K562 (cell line): ENCODE data around the gene C18orf32. TPM values are rescaled to one million over a fixed set of nuclear protein-coding genes. Genes with fewer than 3 reads are reported as not detected.

ENCODE experiments used
- FOXA1 ChIP-seq: fragments of 450-650 bp; IDR thresholded peaks from 2 replicates; pipeline ENCODE4 v1.6.1; 2016; ENCODE audit warnings: mild to moderate bottlenecking, borderline replicate concordance
- FUS ChIP-seq: fragments of 200-400 bp; formaldehyde crosslinking; optimal IDR thresholded peaks from 2 replicates; pipeline ENCODE3; 2017; ENCODE audit warnings: low read depth, low read length
- GATA2 ChIP-seq: sonication (generic); formaldehyde crosslinking; IDR thresholded peaks from 2 replicates; pipeline ENCODE4 v1.4.0; 2020; ENCODE audit warnings: mild to moderate bottlenecking, missing genetic modification reagents
- KLF16 ChIP-seq: IDR thresholded peaks from 2 replicates; pipeline ENCODE4 v1.6.1; 2016; ENCODE audit warnings: antibody characterized with exemption
- MECOM ChIP-seq: fragments of 250-450 bp; sonication (Bioruptor Pico); IDR thresholded peaks from 2 replicates; pipeline ENCODE4 v1.8.0; 2022; ENCODE audit warnings: inconsistent platforms
- MTF1 ChIP-seq: fragments of 250-450 bp; sonication (Bioruptor Pico); IDR thresholded peaks from 2 replicates; pipeline ENCODE4 v1.9.0; 2021; ENCODE audit warnings: moderate library complexity, mild to moderate bottlenecking, inconsistent platforms, borderline replicate concordance
- PHF8 ChIP-seq: fragments of 200-600 bp; sonication (generic); IDR thresholded peaks from 2 replicates; pipeline ENCODE4 v1.6.1; 2012; ENCODE audit warnings: mixed run types, mild to moderate bottlenecking, inconsistent platforms, low read length, moderate library complexity, borderline replicate concordance
- POLR2H ChIP-seq: IDR thresholded peaks from 2 replicates; pipeline ENCODE4 v1.6.1; 2016; ENCODE audit warnings: missing genetic modification characterization, low read depth, mild to moderate bottlenecking, control low read depth, missing compliant biosample characterization, moderate library complexity
- RB1 ChIP-seq: fragments of 450-650 bp; IDR thresholded peaks from 2 replicates; pipeline ENCODE4 v1.6.1; 2017; ENCODE audit warnings: low read depth, mild to moderate bottlenecking
- SMAD4 ChIP-seq: fragments of 250-450 bp; sonication (Bioruptor Pico); conservative IDR thresholded peaks from 2 replicates; pipeline ENCODE4 v1.8.0; 2021; ENCODE audit warnings: inconsistent platforms, mild to moderate bottlenecking, moderate library complexity
- TEAD4 ChIP-seq, 2 experiments: sonication (generic) in 1 of 2; formaldehyde crosslinking in 1 of 2; IDR thresholded peaks; 2 replicates each; pipeline versions ENCODE4 v1.6.1 to v1.8.0; 2012 to 2022; ENCODE audit warnings: borderline replicate concordance in 1 of 2, inconsistent platforms in 1 of 2, low read length in 1 of 2, mild to moderate bottlenecking in 1 of 2, missing genetic modification reagents in 1 of 2
- TRIM24 ChIP-seq, 2 experiments: fragments of 450-650 bp; IDR thresholded peaks; 2 replicates each; pipeline ENCODE4 v1.6.1; 2016
- ZNF507 ChIP-seq: conservative IDR thresholded peaks from 2 replicates; pipeline ENCODE4 v1.6.1; 2017; ENCODE audit warnings: missing genetic modification characterization, missing compliant biosample characterization
- ZNF584 ChIP-seq: fragments of 200-800 bp; sonication (Bioruptor generic); IDR thresholded peaks from 2 replicates; pipeline ENCODE4 v1.6.1; 2016; ENCODE audit warnings: low read depth, mild to moderate bottlenecking, missing genetic modification characterization, missing compliant biosample characterization
- ZNF696 ChIP-seq: fragments of 250-450 bp; sonication (Bioruptor Pico); conservative IDR thresholded peaks from 2 replicates; pipeline ENCODE4 v1.4.0; 2020; ENCODE audit warnings: mild to moderate bottlenecking, moderate library complexity
- ZZZ3 ChIP-seq: fragments of 450-650 bp; IDR thresholded peaks from 2 replicates; pipeline ENCODE4 v1.6.1; 2016; ENCODE audit warnings: antibody characterized with exemption, mild to moderate bottlenecking, moderate library complexity
- polyA plus RNA-seq, 8 experiments: library from polyadenylated mRNA; depleted of rRNA in 4 of 8; stranded (reverse) in 5 of 8; unstranded in 3 of 8; fragments of >200 nt; fragmentation: Nextera tagmentation in 2 of 8; fragmentation: Illumina TruSeq in 1 of 8; extraction: Ambion mirVana in 2 of 8; extraction: Trizol in 1 of 8; gene quantifications; 2 replicates each; pipeline versions ENCODE4 v1.2.1 to v1.2.3, GENCODE V29; 2011 to 2014; ENCODE audit warnings: inconsistent platforms in 1 of 8, missing spikeins in 1 of 8
- total RNA-seq, 7 experiments: library from RNA; depleted of rRNA in 6 of 7; stranded (reverse); fragments of >200 nt in 6 of 7; fragmentation: Illumina TruSeq in 2 of 7; extraction: Trizol in 2 of 7; gene quantifications; 2 replicates each; pipeline versions ENCODE4 v1.2.1 to v1.2.3, GENCODE V29; 2011 to 2021; ENCODE audit warnings: low replicate concordance in 1 of 7
- TF ChIP-seq, protein P1 (sequence below): sonication (generic); formaldehyde crosslinking; IDR thresholded peaks from 2 replicates; pipeline ENCODE4 v1.8.1; 2023; ENCODE audit warnings: missing genetic modification reagents, mild to moderate bottlenecking, borderline replicate concordance
- TF ChIP-seq, protein P2 (sequence below), 3 experiments: IDR thresholded peaks in 2 of 3; conservative IDR thresholded peaks in 1 of 3; 2 replicates each; pipeline ENCODE4 v1.5.1; 2011 to 2012; ENCODE audit warnings: low read length in 3 of 3, mild to moderate bottlenecking in 3 of 3, control low read depth in 2 of 3, improper control_type of control experiment in 1 of 3, inconsistent platforms in 1 of 3, low read depth in 1 of 3, mixed read lengths in 1 of 3, moderate library complexity in 1 of 3; ENCODE audit not compliant: insufficient read depth in 2 of 3
- TF ChIP-seq, protein P3 (sequence below): fragments of 150-350 bp; conservative IDR thresholded peaks from 2 replicates; pipeline ENCODE4 v1.6.1; 2014; ENCODE audit warnings: low read length

The C18orf32 gene
- total and polyA plus RNA-seq, 9 of the 15 experiments (the other 6 are each of a cell fraction or from before 2014, with no cell fraction given) = 8.5 to 35.0 (median 20.4) TPM

DNA sequence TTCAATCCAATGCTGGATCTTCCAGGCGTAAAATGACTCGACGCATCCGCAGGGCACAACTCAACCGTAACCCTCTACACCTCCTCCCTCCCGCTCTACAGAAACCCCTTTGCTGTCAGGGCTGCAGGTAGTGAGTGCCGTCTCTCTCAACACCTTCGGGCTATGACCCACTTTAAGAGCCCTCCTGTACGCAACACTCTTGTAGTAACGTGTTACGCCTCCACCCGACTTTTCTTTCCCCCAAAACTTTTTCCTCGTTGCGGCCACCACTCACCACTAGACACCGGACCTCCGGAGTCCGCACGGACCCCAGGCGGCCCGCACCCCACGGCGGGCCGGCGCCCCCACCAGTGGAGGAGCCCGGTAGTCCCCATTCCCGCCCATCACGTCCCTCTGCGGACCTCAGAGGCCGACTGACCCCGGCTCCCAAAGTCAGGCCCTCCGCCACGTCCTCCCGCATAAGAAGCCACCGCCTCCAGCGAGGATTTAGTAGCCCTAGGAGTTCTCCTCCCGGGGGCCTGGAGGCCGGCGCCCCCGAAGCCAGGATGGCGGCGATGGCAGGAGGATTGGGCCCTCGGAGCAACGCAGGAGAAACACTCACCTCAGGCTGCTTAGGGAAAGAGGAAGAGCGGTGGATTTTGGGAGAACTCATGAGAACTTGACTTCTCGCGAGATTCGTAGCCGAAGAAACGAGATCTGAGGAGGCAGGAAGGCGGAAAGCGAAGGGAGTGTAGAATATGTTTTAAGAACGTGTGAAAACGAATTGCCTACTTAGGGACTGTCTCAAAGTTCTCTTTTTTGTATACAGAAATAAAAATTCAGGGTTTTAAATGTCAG lies 5.0 kb upstream of the C18orf32 start, which contains the start of gene RPL17 (continued):
- TF ChIP-seq, protein P1, sequence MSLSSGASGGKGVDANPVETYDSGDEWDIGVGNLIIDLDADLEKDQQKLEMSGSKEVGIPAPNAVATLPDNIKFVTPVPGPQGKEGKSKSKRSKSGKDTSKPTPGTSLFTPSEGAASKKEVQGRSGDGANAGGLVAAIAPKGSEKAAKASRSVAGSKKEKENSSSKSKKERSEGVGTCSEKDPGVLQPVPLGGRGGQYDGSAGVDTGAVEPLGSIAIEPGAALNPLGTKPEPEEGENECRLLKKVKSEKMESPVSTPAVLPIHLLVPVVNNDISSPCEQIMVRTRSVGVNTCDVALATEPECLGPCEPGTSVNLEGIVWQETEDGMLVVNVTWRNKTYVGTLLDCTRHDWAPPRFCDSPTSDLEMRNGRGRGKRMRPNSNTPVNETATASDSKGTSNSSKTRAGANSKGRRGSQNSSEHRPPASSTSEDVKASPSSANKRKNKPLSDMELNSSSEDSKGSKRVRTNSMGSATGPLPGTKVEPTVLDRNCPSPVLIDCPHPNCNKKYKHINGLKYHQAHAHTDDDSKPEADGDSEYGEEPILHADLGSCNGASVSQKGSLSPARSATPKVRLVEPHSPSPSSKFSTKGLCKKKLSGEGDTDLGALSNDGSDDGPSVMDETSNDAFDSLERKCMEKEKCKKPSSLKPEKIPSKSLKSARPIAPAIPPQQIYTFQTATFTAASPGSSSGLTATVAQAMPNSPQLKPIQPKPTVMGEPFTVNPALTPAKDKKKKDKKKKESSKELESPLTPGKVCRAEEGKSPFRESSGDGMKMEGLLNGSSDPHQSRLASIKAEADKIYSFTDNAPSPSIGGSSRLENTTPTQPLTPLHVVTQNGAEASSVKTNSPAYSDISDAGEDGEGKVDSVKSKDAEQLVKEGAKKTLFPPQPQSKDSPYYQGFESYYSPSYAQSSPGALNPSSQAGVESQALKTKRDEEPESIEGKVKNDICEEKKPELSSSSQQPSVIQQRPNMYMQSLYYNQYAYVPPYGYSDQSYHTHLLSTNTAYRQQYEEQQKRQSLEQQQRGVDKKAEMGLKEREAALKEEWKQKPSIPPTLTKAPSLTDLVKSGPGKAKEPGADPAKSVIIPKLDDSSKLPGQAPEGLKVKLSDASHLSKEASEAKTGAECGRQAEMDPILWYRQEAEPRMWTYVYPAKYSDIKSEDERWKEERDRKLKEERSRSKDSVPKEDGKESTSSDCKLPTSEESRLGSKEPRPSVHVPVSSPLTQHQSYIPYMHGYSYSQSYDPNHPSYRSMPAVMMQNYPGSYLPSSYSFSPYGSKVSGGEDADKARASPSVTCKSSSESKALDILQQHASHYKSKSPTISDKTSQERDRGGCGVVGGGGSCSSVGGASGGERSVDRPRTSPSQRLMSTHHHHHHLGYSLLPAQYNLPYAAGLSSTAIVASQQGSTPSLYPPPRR (CRISPR knock-in tag) = no peak
- TF ChIP-seq, protein P2, sequence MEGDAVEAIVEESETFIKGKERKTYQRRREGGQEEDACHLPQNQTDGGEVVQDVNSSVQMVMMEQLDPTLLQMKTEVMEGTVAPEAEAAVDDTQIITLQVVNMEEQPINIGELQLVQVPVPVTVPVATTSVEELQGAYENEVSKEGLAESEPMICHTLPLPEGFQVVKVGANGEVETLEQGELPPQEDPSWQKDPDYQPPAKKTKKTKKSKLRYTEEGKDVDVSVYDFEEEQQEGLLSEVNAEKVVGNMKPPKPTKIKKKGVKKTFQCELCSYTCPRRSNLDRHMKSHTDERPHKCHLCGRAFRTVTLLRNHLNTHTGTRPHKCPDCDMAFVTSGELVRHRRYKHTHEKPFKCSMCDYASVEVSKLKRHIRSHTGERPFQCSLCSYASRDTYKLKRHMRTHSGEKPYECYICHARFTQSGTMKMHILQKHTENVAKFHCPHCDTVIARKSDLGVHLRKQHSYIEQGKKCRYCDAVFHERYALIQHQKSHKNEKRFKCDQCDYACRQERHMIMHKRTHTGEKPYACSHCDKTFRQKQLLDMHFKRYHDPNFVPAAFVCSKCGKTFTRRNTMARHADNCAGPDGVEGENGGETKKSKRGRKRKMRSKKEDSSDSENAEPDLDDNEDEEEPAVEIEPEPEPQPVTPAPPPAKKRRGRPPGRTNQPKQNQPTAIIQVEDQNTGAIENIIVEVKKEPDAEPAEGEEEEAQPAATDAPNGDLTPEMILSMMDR (IDR thresholded peaks at IDR 0.05 in 2 of 3, conservative IDR thresholded peaks at IDR 0.05 in 1 of 3; ENCODE audit: insufficient read depth in 2 of 3, low read depth in 1 of 3, low read length in 3 of 3) = no peak
- TF ChIP-seq ZNF584 (CRISPR knock-in tag) (no peak), MTF1 (no peak), GATA2 (CRISPR knock-in tag) (no peak), PHF8 (peak; percentile 98), SMAD4 (no peak), POLR2H (tag) (peak; percentile 94), KLF16 (no peak), FUS (no peak), TRIM24 (IDR thresholded peaks at IDR 0.05) (no peak), RB1 (peak; percentile 74), ZNF507 (tag) (no peak), MECOM (no peak), FOXA1 (no peak), ZZZ3 (peak; percentile 98), ZNF696 (CRISPR knock-in tag) (no peak), TEAD4 (IDR thresholded peaks at IDR 0.05; ENCODE audit: low read length) (no peak), TEAD4 (CRISPR knock-in tag; IDR thresholded peaks at IDR 0.05; ENCODE audit: borderline replicate concordance) (no peak)
- TF ChIP-seq, protein P3, sequence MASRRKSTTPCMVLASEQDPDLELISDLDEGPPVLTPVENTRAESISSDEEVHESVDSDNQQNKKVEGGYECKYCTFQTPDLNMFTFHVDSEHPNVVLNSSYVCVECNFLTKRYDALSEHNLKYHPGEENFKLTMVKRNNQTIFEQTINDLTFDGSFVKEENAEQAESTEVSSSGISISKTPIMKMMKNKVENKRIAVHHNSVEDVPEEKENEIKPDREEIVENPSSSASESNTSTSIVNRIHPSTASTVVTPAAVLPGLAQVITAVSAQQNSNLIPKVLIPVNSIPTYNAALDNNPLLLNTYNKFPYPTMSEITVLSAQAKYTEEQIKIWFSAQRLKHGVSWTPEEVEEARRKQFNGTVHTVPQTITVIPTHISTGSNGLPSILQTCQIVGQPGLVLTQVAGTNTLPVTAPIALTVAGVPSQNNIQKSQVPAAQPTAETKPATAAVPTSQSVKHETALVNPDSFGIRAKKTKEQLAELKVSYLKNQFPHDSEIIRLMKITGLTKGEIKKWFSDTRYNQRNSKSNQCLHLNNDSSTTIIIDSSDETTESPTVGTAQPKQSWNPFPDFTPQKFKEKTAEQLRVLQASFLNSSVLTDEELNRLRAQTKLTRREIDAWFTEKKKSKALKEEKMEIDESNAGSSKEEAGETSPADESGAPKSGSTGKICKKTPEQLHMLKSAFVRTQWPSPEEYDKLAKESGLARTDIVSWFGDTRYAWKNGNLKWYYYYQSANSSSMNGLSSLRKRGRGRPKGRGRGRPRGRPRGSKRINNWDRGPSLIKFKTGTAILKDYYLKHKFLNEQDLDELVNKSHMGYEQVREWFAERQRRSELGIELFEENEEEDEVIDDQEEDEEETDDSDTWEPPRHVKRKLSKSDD = peak; percentile 98
